NT2/D1 (cell line): Measurements from ENCODE around the gene MEOX1.

Source experiments
- SUZ12 ChIP-seq: IDR thresholded peaks from 2 replicates; pipeline ENCODE4 v1.6.1; 2011; ENCODE audit not compliant: insufficient read length, insufficient read depth; ENCODE audit errors: extremely low read depth
- YY1 ChIP-seq: IDR thresholded peaks from 2 replicates; pipeline ENCODE4 v1.6.1; 2011; ENCODE audit not compliant: insufficient read length, insufficient read depth
- ZNF274 ChIP-seq: IDR thresholded peaks from 2 replicates; pipeline ENCODE4 v1.6.1; 2011; ENCODE audit warnings: mild to moderate bottlenecking, low read depth, low read length

DNA sequence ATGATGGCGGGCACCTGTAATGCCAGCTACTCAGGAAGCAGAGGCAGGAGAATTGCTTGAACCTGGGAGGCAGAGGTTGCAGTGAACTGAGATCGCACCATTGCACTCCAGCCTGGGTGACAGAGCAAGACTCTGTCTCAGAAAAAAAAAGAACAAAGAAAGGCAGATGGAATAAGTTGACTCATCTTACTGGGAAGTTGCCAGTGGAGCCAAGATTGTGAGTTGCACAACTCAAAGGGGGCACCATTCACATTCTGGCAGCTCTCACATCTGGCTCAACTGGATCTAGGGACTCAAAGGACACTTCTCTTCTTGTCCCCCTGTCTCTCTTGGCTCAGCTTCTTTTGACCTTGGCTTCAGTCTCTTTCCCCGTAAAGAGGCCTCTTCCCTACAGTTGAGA lies 61.9 kb downstream of the MEOX1 start:
- no peak for TF ChIP-seq SUZ12
- TF ChIP-seq YY1 = no peak
- no peak for TF ChIP-seq ZNF274
